SK-N-SH treated with all-trans-retinoic acid at 6 μM for 48 hours (cell line): ENCODE data around the gene PRH2.

Experiments
- OSR1 ChIP-seq: fragments of 250-450 bp; sonication (Bioruptor Pico); IDR thresholded peaks from 2 replicates; pipeline ENCODE4 v1.8.0; 2022; ENCODE audit warnings: moderate library complexity, mild to moderate bottlenecking, inconsistent platforms
- RARB ChIP-seq: fragments of 250-450 bp; sonication (Bioruptor Pico); IDR thresholded peaks from 2 replicates; pipeline ENCODE4 v1.8.0; 2021; ENCODE audit warnings: mild to moderate bottlenecking, moderate library complexity
- ZNF8 ChIP-seq: fragments of 450-650 bp; formaldehyde crosslinking; IDR thresholded peaks from 2 replicates; pipeline ENCODE4 v1.5.0; 2020; ENCODE audit warnings: mild to moderate bottlenecking, moderate library complexity

DNA sequence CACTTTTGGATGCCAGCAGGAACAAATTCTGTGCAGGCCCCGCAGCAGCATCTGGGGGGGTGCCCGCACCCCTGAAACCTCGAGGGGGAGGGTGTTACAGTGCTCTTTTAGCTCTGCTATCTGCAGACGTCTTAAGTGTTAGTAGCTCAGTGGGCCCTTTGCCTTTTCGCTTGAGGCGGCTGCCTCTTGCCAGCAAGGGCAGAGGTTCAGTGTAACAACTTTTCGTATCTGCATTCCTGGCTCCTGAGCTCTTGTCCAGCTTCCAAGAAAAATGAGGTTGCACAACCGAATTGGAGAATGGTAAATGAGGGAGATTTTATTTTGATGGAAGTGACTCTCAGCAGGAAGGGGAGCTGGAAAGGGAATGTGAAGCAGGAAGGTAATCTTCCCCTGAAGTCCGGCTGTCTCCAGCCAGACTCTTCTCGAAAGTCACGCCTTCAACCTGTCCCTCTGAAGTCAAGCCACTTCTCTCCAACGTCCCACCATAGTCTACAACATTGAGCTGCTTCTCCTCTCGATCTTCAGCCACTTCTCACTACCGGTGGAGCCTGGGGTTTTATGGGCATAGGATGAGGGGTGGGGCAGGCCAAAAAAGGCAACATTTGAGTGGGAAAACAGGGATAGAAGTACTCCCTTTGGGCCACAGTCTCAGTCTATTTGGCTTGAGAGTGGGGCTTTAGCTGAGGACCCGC is 39.9 kb downstream of the PRH2 start:
- TF ChIP-seq OSR1 (CRISPR knock-in tag) (no peak), ZNF8 (CRISPR knock-in tag) (no peak), RARB (CRISPR knock-in tag) (no peak)
